Left renal cortex interstitium (tissue), 4 donors: ENCODE measurements around the gene NSG1. TPM values are rescaled to one million over a fixed set of nuclear protein-coding genes. Genes with fewer than 3 reads are reported as not detected.

ENCODE experiments used
- DNase-seq, 4 donors: peaks; one replicate each; pipeline ENCODE4 v3.0.0-alpha.2; 2013; ENCODE audit warnings: low read depth in 4 of 4, low spot score in 2 of 4, missing footprints in 1 of 4
- polyA plus RNA-seq, 4 donors: library from polyadenylated mRNA; unstranded; fragments of 120-200 nt; gene quantifications; one replicate each; pipeline ENCODE4 v1.2.1, GENCODE V29; 2013; ENCODE audit not compliant: insufficient read length in 4 of 4

The NSG1 gene
- polyA plus RNA-seq, 4 donors, result 4.1 to 6.2 (median 4.7) TPM

DNA sequence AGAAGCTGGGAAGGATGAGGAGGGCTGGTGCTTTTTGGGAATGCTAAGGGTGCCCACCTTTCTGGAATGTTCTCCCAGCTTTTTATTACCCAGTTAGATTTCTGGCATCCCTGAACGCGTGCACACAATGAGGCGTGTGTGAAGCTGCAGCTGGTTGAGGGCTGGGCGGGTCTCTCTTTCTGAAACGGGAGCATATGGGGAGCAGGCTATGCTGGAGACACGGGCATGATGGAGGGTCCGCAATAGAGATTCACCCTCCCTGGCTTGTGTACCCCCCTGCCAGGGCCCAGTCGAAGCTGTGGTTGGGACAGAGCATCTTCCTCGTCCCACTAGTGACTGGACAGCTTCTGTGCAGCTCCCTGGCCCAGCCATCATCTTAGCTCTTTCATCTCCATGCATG is 8.5 kb downstream of the NSG1 start:
- no peak for DNase-seq

DNA sequence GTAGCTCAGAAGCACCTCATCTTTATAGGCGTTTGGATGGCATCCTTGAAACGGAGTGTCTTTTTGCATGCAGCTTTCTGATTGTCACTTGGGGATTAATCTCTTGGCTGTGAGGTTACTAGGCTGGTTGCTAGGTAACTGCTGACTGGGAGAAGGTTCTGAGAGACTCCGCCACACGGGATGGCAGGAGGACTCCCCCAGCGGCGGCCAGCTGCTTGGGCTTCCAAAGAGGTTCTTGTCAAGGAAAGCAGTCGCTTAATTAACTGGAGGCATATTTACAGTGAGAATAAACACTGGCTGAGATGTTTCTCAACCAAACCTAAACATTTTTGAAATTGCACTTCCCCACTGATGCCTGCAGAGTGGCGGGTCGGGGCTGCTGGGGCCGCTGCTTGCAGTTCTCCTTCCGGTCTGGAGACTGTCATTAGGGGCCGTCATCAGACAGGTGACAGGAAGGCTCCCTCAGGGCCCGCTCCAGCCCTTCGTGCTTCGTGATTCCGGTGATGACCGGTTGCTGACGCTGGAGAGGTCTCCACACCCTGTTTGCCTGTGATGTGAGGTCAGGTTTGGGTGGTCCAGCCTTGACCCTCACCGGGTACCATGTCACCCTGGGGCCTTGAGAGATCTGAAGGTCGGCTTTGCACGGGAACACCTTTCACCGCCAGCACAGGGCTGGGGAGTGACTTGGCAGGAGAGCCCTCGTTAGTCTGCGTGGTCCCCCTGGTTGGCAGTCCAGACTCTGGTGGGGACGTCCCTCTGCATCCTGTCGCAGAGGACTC is 9.1 kb downstream of the NSG1 start:
- no peak for DNase-seq

DNA sequence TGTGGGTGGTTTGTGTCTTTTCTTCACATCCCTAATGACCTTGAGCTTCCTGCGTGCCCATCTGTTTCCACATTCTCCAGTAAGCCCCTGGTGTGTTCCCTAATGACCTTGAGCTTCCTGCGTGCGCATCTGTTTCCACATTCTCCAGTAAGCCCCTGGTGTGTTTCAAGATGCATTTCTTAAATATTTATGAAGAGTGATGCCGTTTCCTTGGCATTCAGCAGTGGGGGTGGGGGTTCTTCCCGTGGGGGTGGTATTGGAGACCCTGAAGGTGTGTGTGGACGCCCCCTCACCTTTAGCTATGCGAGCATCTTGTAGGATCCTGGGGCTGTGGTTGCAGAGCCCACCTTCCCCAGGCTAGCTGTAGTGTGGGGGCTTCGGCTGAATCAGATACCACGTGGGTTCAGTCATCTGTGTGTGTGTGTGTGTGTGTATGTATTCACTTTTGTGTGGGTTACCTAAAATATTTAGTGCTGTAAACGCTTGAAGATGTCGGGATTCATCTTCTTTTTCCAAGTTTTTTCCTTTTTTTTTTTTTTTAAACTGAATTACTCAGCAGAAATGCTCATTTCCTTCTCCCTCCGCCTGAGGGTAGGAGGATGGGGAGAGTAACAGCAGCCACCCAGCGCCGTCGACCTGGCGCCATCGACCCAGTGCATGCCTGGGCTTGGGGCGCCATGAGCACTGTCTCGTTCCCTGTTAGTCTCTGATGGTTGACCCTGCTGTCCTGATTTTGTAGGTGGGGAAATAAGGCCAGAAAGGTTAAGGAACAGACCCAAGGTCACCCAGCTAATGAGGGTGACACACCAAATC is 9.9 kb downstream of the NSG1 start:
- no peak for DNase-seq

DNA sequence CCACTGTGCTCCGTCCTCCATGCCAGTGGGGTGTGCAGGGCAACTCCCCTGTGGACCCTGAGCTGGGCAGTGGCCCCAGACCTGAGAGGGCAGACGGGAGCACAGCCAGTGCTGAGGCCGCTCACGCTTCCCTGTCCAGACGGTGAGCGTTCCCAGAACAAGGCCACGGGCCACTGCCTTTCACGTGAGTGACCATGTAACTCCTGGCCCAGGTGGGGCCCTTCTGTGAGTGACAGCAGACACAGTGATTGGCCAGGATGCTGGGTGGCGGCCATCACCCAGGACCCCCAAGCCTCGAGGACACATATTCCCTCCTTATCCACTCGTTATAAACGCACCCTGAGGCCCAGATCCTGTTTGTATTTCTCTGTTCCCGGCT is 10.5 kb downstream of the NSG1 start:
- DNase-seq, result no peak

DNA sequence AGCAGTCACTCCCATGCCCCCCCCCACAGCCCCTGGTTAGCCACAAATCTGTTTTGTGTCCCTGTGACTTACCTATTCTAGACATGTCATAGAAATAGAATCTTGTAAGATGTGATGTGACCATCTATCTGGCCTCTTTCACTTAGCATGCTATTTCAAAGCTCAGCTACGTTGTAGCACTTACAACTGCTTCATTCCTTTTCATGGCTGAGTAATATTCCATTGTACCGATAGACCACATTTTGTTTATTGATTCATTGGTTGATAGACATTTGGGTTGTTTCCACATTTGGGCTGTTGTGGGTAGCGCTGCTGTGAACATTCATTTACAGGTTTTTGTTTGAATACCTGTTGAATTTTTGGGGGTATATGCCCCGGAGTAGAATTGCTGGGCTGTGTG is 11.5 kb downstream of the NSG1 start:
- DNase-seq, result no peak

DNA sequence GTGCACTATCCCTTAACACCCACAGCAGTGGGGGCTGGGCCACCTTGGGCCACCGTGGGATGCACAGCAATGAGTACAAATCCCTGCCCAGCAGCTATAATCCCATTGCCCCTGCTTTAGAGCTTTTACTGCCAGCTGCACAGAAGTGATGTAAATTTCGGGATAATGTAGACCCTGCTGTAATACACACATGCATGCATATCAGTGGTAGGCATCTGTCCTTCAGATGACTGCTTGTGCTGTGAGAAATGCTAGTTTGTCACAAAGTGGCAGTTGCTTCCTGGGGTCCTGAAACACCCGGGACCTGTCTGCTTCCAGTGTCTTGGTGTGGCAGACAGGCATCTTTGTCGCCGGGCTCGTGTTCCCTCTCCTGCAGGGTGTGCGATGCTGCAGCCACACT is 14.1 kb downstream of the NSG1 start:
- DNase-seq, result no peak

DNA sequence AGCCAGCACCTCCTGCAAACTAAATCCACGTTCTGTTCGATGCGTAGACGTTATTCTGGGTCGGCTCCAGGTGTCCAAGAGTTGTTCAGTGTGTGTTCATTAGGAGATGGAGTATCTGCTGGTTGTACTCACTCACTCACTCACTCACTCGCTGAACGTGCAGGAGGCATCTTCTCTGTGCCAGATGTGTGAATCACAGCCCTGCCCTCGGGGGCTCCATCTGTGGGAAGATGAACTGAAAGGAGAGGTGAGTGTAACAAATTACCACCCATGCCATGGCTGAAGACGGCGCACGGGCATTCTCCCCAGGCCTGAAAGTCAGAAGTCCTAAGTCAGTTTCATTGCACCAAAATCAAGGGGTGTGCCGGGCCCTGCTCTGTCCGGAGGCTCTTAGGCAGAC is 16.1 kb downstream of the NSG1 start:
- no peak for DNase-seq

DNA sequence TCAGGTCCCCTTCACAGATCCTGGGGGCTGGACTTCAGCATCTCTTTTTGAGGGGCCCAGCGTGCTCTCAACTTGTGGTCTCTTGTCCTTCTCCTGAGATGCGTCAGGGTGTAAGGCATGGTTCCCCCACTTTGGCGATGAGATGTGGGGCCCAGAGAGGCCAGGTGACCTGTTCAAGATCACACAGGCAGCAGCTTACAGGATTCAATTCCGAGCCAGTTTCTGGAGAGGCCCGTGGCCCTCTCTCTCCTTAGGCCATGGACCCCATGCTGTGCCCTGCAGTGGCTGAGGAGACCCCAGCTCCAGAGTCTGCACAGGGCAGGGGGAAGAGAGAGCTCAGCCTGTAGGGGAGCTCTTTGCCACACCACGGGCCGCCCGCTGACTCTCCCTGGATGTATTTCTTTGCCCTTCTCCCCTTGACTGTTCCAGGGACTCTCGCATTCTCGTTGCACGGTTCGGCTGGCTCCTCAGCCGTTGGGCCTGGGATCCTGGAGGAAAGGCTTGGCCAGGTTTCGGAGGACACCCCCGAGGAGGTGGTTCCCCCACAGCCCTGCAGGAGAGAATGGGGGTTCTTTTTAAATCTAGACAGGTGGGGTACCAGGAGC is 18.6 kb downstream of the NSG1 start:
- DNase-seq, result no peak

DNA sequence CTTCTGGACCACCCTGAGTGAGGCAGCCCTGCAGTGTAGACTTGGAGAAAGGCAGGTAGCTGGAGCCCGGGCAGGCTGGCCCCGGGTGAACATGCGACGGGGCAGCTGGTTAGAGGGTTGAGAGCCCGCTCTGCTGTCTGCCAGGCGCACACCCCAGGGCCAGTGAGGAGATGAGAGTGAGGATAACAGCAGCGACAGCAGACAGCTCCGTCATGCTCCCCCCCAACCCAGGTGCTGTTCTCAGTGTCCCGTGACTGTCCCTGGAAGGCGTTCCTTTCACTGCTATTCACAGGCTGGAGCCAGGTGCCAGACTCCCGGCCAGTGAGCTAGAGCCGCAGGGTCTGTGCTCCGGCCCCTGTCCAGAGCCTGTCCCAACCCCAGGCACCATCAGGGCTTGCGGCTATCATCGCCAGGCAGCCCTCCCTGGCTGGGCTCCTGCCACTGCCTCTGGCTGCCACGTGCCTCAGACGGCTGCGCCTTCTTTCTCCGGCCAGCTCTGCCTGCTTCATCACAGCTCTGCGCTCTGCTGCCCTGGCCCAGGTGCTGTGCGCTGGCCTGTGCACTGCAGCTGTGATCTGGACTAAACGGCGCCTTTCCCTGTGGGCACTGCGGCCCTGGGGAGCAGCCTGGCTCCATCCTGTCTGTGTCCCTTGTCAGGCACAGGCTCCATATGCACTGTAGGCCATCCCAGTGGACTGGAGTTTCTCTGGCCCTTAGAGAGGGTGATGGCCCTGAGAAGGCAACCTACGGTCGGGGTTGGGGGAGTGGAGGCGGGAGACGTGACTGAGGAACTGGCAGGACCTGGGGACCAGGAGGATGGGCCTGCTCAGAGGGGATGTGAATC is 19.8 kb downstream of the NSG1 start:
- no peak for DNase-seq

DNA sequence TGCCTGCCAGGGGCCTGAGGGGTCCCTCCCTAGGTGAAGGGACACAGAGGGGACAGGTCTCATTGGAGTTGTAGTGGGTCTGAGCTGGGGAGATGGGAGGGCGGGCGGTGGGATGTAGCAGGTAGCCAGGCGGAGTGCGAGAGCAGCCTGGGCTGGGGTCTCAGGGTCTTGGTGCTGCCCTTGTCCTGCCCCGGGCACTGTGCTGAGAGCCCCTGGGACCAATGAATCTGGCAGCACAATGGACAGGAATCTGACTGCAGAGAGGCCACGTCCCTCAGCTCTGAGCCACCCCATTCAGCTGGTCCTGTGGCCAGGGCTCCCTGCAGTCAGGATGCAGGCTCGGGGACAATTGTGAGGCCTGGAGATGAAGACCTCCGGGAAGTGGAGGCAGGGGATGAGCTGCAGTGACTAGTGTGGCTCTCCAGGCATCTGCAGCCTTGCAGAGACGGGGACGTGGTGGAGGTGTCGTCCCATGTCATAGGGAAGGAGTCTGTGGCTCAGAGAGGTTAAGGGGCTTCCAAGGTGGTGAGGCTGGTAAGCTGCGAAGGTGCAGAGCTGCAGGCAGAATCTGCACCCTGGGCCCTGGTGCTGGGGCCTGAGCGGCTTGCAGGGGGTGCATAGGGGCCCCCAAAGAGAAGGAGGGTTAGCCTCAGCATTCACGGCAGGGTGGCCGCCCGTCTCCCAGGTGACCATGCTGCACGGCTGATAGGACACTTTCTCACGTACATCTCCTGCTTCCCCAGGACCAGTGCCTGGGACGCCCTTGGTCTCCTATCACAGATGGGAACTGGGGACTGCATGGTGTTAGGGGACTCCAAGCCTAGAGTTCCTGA is 20.6 kb downstream of the NSG1 start:
- DNase-seq, result no peak

DNA sequence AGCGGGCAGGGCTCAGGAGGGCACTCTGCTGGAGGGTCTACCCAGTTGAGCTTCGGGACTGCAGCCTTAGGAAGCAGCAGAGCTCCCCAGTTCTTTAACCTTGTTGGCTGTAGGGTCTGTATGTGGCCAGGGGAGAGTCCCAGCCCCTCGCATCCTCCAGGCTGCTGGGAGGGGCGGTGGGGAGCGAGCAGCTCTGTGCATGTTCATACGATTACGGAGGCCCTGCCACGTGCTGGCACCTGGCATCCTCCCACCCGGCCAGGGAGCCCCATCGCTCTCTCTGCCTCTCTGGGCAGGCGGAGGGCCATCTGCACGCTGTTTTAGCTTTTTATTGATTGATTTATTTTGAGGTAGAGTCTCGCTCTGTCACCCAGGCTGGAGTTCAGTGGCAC is 21.2 kb downstream of the NSG1 start:
- no peak for DNase-seq

DNA sequence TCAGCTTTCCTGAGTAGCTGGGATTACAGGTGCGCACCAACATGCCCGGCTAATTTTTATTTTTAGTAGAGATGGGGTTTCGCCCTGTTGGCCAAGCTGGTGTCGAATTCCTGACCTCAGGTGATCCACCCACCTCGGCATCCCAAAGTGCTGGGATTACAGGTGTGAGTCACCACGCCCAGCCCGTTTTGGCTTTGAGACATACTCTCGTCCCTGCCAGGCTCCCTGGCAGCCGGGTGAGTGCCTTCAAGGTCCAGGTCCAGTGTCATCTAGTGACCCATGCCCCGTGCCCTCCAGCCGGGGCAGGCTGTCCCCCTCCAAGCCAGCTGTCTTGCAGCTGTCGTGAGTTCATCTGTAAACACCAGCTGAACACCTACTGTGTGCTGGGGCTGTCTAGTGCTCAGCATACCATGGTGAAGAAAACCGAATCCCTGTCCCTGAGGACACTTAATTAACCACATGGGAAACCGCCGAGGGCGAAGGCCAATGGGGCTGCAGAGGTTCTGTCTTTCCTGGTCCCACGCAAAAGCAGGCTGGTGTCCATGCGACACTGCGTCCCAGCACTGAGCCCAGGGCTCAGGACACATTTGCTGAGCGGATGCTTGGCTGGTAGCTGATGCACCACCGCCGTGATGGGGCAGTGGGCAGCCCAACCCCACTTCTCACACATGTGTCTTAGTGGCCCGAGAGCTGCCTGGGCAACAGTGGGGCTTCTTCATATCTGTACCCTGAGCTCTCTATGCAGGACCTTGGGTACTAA is 21.9 kb downstream of the NSG1 start:
- no peak for DNase-seq

DNA sequence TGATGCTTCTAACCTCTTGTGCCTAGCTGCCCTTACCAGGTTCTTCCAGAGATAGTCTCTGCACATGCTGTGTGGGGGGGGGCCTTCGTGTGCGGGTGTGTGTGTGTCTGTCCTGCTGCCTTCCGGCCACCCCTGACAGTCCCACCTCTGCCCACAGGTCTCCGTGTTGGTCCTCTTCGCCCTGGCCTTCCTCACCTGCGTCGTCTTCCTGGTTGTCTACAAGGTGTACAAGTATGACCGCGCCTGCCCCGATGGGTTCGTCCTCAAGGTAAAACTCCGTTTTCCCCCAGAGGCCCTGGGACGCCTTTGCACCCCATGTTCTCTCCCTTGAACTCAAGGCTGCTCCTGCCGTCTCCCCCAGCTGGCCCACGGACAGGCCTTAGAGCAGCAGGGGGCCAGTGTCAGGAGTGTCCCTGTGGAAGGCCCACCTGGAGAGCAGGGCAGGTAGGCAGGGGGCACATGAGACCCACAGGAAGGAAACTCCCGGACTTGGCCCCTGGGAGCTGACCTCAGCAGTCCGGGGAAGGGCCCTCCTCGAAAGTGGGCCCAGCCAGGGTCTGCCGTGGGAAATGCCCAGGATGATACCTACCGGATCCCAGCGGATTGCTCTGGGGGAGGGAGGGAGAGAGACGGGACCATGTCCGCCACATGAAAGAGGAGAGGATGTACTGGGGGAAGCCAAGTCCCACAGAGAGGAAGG is 22.7 kb downstream of the NSG1 start:
- no peak for DNase-seq

DNA sequence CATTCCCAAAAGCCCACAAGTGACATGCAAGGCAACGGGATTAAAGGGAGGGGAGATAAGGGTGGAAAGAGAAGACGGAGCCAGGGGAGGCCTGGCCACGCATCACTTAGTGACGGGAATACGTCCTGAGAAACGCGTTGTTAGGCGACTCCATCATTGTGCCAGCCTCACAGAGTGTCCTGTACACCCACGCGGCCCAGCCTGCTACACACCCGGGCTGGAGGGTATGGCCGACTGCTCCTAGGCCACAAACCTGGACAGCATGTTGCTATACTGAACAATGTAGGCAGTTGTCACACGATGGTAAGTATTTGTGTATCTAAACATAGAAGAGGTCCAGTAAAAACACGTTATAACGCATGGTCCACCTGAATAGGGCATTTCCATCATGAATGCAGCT is 23.4 kb downstream of the NSG1 start:
- no peak for DNase-seq

DNA sequence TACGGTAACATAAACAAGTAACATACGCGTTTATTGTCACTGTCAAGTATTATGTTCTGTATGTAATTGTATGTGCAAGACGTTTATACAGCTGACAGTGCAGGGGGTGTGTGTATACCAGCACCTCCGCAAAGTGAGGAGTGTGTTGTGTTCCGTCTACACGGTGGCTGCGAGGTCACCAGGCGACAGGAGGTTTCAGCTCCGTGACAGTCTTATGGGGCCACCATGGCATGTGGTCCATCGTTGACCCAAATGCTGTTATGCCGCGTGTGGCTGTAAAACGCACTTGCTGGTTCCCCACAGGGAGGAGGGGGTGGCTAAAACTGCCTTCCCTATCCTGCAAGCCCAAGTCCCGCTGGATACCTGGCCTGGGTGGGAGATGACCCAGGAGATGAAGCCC is 25.0 kb downstream of the NSG1 start:
- DNase-seq, result no peak

DNA sequence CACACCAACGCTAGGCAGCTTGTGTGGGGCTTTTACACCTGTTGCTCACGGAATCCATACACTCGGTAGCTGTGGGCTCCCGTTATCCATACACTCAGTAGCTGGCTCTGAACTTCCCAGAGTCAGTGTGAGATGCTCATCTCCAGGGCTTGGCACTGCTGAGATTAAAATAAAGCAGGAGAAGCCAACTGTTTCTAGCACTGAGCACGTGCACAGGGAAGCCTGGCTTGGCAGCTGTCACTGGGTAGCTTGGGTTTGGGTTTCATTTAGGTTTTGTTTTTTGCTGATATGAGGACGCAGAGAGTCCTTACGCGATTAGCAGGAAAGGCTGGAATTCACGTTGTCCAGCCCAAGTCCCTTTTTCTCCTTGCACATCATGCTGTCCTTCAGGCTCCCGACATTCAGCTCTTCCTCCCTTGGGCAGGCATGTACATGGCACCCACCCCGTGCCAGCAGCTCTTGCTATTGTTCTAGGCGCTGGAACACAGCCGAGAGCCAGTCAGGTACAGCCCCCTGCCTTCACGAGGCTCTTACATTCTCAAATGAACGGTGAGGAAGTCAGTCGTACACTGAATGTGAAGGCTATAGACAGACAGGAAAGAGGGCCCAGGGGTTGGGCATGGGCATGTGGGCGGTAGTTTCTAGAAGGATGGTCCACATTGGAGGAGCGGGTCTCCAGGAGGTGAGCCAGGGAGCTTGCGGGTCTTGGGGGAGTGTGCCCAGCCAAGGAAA is 25.9 kb downstream of the NSG1 start:
- DNase-seq, result no peak

DNA sequence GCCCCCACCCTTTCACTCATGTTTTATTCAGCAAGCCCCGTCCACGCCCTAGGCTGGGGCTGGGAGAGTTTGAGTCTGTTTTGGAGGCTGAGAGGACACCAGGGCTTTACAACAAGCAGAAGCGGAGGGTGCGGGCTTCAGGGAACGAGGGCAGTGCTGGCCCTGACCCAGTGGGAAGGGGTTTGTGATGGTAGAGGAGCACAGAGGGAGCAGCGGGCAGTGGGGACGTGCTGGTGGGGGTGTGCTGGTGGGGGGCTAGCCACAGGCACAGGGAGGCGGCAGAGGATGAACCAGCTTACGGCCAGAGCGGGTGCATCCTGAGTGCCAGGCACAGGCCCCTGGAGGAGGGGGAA is 26.4 kb downstream of the NSG1 start:
- DNase-seq, result no peak

DNA sequence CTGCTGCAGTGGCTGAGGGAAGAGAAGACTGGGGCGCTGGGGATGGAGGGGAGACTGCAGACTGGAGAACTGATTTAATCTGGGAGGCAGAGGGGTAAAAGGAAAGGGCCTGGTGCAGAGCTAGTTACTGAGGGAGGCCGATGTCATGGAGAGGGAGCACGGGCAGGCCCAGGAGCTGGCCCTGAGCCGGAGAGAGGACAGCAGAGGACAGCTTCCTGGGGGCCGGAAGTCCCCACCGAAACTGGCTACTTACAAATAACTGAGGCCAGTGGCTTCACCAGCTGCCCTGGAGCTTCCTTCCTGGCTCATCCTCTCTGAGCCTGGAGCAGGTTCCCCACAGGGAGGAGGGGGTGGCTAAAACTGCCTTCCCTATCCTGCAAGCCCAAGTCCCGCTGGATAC is 26.9 kb downstream of the NSG1 start:
- no peak for DNase-seq
